Liver (tissue), 9 donors: ENCODE data around the gene CSH2. TPM values are rescaled to one million over a fixed set of nuclear protein-coding genes. Genes with fewer than 3 reads are reported as not detected.

Source experiments
- DNase-seq: peaks from one replicate; pipeline ENCODE4 v3.0.0-alpha.2; 2017; ENCODE audit warnings: low spot score
- H3K27ac ChIP-seq, 2 donors: one replicate each; pipeline ENCODE4 v1.7.0; 2013; ENCODE audit warnings: inconsistent platforms in 2 of 2, low read length in 2 of 2, control low read depth in 1 of 2, low read depth in 1 of 2, mild to moderate bottlenecking in 1 of 2
- H3K27me3 ChIP-seq, 4 donors: one replicate each; pipeline versions ENCODE4 v1.6.1 to v1.7.0; 2013; ENCODE audit warnings: low read length in 3 of 4, inconsistent platforms in 1 of 4, mild to moderate bottlenecking in 1 of 4, moderate library complexity in 1 of 4; ENCODE audit not compliant: control insufficient read depth in 4 of 4, insufficient read depth in 4 of 4
- H3K36me3 ChIP-seq, 4 donors: one replicate each; pipeline versions ENCODE4 v1.6.1 to v1.7.0; 2013; ENCODE audit warnings: low read length in 3 of 4, mild to moderate bottlenecking in 3 of 4, low read depth in 1 of 4, moderate library complexity in 1 of 4; ENCODE audit not compliant: control insufficient read depth in 4 of 4, insufficient read depth in 3 of 4
- H3K4me1 ChIP-seq, 4 donors: one replicate each; pipeline versions ENCODE4 v1.6.1 to v1.7.0; 2013; ENCODE audit warnings: low read length in 3 of 4, mild to moderate bottlenecking in 3 of 4, moderate library complexity in 1 of 4; ENCODE audit not compliant: control insufficient read depth in 4 of 4, insufficient read depth in 4 of 4
- H3K4me3 ChIP-seq, 3 donors: one replicate each; pipeline versions ENCODE4 v1.6.1 to v1.7.0; 2013; ENCODE audit warnings: low read length in 3 of 3, control low read depth in 1 of 3, low read depth in 1 of 3, mild to moderate bottlenecking in 1 of 3
- H3K9ac ChIP-seq, 2 donors: one replicate each; pipeline ENCODE4 v1.7.0; 2013; ENCODE audit warnings: low read length in 2 of 2, mild to moderate bottlenecking in 2 of 2, moderate library complexity in 2 of 2, control low read depth in 1 of 2, low read depth in 1 of 2
- H3K9me3 ChIP-seq, 4 donors: one replicate each; pipeline versions ENCODE4 v1.6.1 to v1.7.0; 2013; ENCODE audit warnings: low read length in 3 of 4; ENCODE audit not compliant: control insufficient read depth in 4 of 4
- ATF3 ChIP-seq: IDR thresholded peaks from 2 replicates; pipeline ENCODE4 v1.6.1; 2016; ENCODE audit warnings: antibody characterized with exemption
- EGR1 ChIP-seq, 2 donors: IDR thresholded peaks; 2 replicates each; pipeline ENCODE4 v1.6.1; 2016 to 2018; ENCODE audit warnings: antibody characterized with exemption in 2 of 2, low read depth in 2 of 2
- FOXA1 ChIP-seq: IDR thresholded peaks from 2 replicates; pipeline ENCODE4 v1.6.1; 2016; ENCODE audit warnings: antibody characterized with exemption
- FOXA2 ChIP-seq: IDR thresholded peaks from 2 replicates; pipeline ENCODE4 v1.6.1; 2016; ENCODE audit warnings: antibody characterized with exemption
- GABPA ChIP-seq, 2 donors: IDR thresholded peaks in 1 of 2; conservative IDR thresholded peaks in 1 of 2; 2 replicates each; pipeline ENCODE4 v1.6.1; 2016; ENCODE audit warnings: antibody characterized with exemption in 2 of 2, mild to moderate bottlenecking in 1 of 2, moderate library complexity in 1 of 2
- HNF4A ChIP-seq, 2 donors: conservative IDR thresholded peaks; 2 replicates each; pipeline ENCODE4 v1.6.1; 2016; ENCODE audit warnings: antibody characterized with exemption in 2 of 2, mild to moderate bottlenecking in 2 of 2
- HNF4G ChIP-seq: IDR thresholded peaks from 2 replicates; pipeline ENCODE4 v1.6.1; 2016; ENCODE audit warnings: antibody characterized with exemption
- JUND ChIP-seq, 2 donors: IDR thresholded peaks; 2 replicates each; pipeline ENCODE4 v1.6.1; 2016; ENCODE audit warnings: antibody characterized with exemption in 2 of 2
- MAX ChIP-seq: IDR thresholded peaks from 2 replicates; pipeline ENCODE4 v1.6.1; 2016; ENCODE audit warnings: antibody characterized with exemption
- NR2F2 ChIP-seq: IDR thresholded peaks from 2 replicates; pipeline ENCODE4 v1.6.1; 2016; ENCODE audit warnings: antibody characterized with exemption
- RAD21 ChIP-seq, 2 donors: IDR thresholded peaks; 2 replicates each; pipeline ENCODE4 v1.6.1; 2016; ENCODE audit warnings: antibody characterized with exemption in 2 of 2, mild to moderate bottlenecking in 2 of 2
- REST ChIP-seq: IDR thresholded peaks from 2 replicates; pipeline ENCODE4 v1.6.1; 2016; ENCODE audit warnings: antibody characterized with exemption, mild to moderate bottlenecking
- RXRA ChIP-seq, 2 donors: IDR thresholded peaks; 2 replicates each; pipeline ENCODE4 v1.6.1; 2017 to 2018; ENCODE audit warnings: antibody characterized with exemption in 2 of 2, mild to moderate bottlenecking in 1 of 2
- SP1 ChIP-seq: IDR thresholded peaks from 2 replicates; pipeline ENCODE4 v1.6.1; 2018; ENCODE audit warnings: antibody characterized with exemption, mild to moderate bottlenecking
- TAF1 ChIP-seq: conservative IDR thresholded peaks from 2 replicates; pipeline ENCODE4 v1.6.1; 2016; ENCODE audit warnings: antibody characterized with exemption, mild to moderate bottlenecking
- YY1 ChIP-seq: IDR thresholded peaks from 2 replicates; pipeline ENCODE4 v1.6.1; 2016; ENCODE audit warnings: antibody characterized with exemption, mild to moderate bottlenecking
- ZBTB33 ChIP-seq: IDR thresholded peaks from 2 replicates; pipeline ENCODE4 v1.6.1; 2016; ENCODE audit warnings: antibody characterized with exemption
- WGBS: extraction: QIAGEN DNeasy Blood & Tissue Kit; methylation state at CpG from one replicate; pipeline ENCODE4 v1.1.7; 2013; 5-methylcytosine and 5-hydroxymethylcytosine counted together
- polyA plus RNA-seq, 2 donors: library from polyadenylated mRNA; stranded (reverse) in 1 of 2; unstranded in 1 of 2; fragments of 200-250 nt in 1 of 2; fragments of >200 nt in 1 of 2; fragmentation: Nextera tagmentation in 1 of 2; extraction: Ambion mirVana in 1 of 2; gene quantifications; one replicate each; pipeline versions ENCODE4 v1.2.1 to v1.2.3, GENCODE V29; 2013 to 2015
- total RNA-seq, 2 donors: library from RNA; depleted of rRNA; stranded (reverse); fragments of >200 nt; gene quantifications; one replicate each; pipeline ENCODE4 v1.2.3, GENCODE V29; 2014
- donor health status: healthy.
- donor health status: healthy.
- donor health status: healthy.
- donor health status: healthy.
- donor health status: healthy.

The CSH2 gene
- total and polyA plus RNA-seq, 4 donors, result not detected

- Histone ChIP-seq H3K9ac (peak overlapping the region; percentile 24 to 85), H3K4me1 (peaks cover 26 to 48% (median 45%) of the 10 kb centered on the region in 4 donors), H3K27me3 (no peaks in the 10 kb centered on the region), H3K36me3 (peaks cover 0 to 1% (median 0%) of the 10 kb centered on the region in 4 donors), H3K4me3 (peak overlapping the region; percentile 61 to 74 (median 67)), H3K27ac (peak overlapping the region; percentile 56 to 81), H3K9me3 (no peaks in the 10 kb centered on the region)
- no peak for TF ChIP-seq RXRA (IDR thresholded peaks at IDR 0.05)
- TF ChIP-seq NR2F2, result no peak
- TF ChIP-seq GABPA (IDR thresholded peaks at IDR 0.05 in 1 of 2, conservative IDR thresholded peaks at IDR 0.05 in 1 of 2), result no peak
- TF ChIP-seq ATF3, result no peak
- TF ChIP-seq REST, result no peak
- no peak for TF ChIP-seq EGR1 (IDR thresholded peaks at IDR 0.05; ENCODE audit: low read depth in 2 of 2)
- no peak for TF ChIP-seq FOXA1
- no peak for TF ChIP-seq ZBTB33
- no peak for TF ChIP-seq SP1
- no peak for TF ChIP-seq RAD21 (IDR thresholded peaks at IDR 0.05)
- no peak for TF ChIP-seq HNF4A (conservative IDR thresholded peaks at IDR 0.05)
- no peak for TF ChIP-seq MAX
- no peak for TF ChIP-seq HNF4G
- no peak for TF ChIP-seq FOXA2
- no peak for TF ChIP-seq YY1
- under 1% methylated on average over 36 of the region's 36 CpGs for WGBS
- DNase-seq, result no peak
These were observed 31.3 kb downstream of the CSH2 start for GRCh38 chr17:63842173-63842539.

- Histone ChIP-seq H3K27me3 (no peaks in the 10 kb centered on the region), H3K9me3 (no peaks in the 10 kb centered on the region)
- WGBS, result 4% methylated on average over 26 of the region's 26 CpGs
- TF ChIP-seq RXRA (IDR thresholded peaks at IDR 0.05) (peak in 1 of 2 donors; percentile 26), ATF3 (no peak), ZBTB33 (no peak), FOXA1 (no peak), REST (no peak), NR2F2 (no peak), JUND (IDR thresholded peaks at IDR 0.05) (no peak), TAF1 (no peak)
These were observed 31.9 kb downstream of the CSH2 start for GRCh38 chr17:63841350-63842172.

More at GRCh38 chr17:63841350-63842172, 31.9 kb downstream of the CSH2 start:
- peaks cover 26 to 48% (median 45%) of the 10 kb centered on the region in 4 donors for H3K4me1 ChIP-seq
- DNase-seq, result peak; percentile 51
- H3K9ac ChIP-seq, result peak overlapping the region; percentile 24 to 85
- peak overlapping the region; percentile 56 to 81 for H3K27ac ChIP-seq
- H3K36me3 ChIP-seq, result peaks cover 0 to 6% (median 5%) of the 10 kb centered on the region in 4 donors
- H3K4me3 ChIP-seq, result peak overlapping the region; percentile 61 to 74 (median 67)
